ENCODE data around the gene GPS1.

DNA sequence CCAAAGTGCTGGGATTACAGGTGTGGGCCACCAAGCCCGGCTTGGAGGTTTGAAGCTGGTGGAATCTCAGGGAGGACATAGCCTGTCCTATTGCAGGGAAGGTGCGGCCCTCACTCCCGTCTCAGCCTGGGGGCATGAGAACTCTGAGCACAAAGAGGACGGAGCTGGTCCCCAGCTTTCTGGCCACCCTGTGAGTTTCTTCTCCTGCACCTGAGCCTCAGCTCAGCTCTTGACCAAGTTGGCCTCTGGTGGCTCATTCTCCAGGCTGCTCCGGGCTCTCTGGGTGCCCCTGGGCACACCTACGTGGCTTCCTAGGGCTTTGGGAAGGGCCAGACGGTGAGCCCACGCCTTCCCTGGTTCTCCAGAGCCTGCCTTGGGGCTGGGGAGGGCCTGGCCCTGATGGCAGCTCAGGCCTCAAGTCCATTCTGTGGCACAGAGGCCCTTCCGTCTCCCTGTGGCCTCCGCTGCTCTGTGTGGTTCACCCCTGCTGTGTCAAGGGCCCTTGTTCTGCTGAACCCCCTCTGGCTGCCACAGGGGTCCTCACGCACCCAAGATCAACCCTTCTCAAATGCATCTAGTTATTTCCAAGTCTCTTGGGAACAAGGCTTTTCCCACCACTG, 53.2 kb downstream of the GPS1 start:
- TF ChIP-seq, protein P1, sequence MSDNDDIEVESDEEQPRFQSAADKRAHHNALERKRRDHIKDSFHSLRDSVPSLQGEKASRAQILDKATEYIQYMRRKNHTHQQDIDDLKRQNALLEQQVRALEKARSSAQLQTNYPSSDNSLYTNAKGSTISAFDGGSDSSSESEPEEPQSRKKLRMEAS (IDR thresholded peaks at IDR 0.05): no peak
- TF ChIP-seq, protein P2, sequence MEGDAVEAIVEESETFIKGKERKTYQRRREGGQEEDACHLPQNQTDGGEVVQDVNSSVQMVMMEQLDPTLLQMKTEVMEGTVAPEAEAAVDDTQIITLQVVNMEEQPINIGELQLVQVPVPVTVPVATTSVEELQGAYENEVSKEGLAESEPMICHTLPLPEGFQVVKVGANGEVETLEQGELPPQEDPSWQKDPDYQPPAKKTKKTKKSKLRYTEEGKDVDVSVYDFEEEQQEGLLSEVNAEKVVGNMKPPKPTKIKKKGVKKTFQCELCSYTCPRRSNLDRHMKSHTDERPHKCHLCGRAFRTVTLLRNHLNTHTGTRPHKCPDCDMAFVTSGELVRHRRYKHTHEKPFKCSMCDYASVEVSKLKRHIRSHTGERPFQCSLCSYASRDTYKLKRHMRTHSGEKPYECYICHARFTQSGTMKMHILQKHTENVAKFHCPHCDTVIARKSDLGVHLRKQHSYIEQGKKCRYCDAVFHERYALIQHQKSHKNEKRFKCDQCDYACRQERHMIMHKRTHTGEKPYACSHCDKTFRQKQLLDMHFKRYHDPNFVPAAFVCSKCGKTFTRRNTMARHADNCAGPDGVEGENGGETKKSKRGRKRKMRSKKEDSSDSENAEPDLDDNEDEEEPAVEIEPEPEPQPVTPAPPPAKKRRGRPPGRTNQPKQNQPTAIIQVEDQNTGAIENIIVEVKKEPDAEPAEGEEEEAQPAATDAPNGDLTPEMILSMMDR (IDR thresholded peaks at IDR 0.05; ENCODE audit: low read depth, low read length, missing input control): no peak
- TF ChIP-seq, protein P3, sequence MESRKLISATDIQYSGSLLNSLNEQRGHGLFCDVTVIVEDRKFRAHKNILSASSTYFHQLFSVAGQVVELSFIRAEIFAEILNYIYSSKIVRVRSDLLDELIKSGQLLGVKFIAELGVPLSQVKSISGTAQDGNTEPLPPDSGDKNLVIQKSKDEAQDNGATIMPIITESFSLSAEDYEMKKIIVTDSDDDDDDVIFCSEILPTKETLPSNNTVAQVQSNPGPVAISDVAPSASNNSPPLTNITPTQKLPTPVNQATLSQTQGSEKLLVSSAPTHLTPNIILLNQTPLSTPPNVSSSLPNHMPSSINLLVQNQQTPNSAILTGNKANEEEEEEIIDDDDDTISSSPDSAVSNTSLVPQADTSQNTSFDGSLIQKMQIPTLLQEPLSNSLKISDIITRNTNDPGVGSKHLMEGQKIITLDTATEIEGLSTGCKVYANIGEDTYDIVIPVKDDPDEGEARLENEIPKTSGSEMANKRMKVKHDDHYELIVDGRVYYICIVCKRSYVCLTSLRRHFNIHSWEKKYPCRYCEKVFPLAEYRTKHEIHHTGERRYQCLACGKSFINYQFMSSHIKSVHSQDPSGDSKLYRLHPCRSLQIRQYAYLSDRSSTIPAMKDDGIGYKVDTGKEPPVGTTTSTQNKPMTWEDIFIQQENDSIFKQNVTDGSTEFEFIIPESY (IDR thresholded peaks at IDR 0.05): no peak
- TF ChIP-seq RAD21 (IDR thresholded peaks at IDR 0.05) (no peak), GABPA (IDR thresholded peaks at IDR 0.05 in 1 of 2, conservative IDR thresholded peaks at IDR 0.05 in 1 of 2) (no peak), SP1 (IDR thresholded peaks at IDR 0.05) (no peak), JUND (IDR thresholded peaks at IDR 0.05) (no peak), TAF1 (conservative IDR thresholded peaks at IDR 0.05) (no peak), HNF4A (conservative IDR thresholded peaks at IDR 0.05) (no peak), YY1 (IDR thresholded peaks at IDR 0.05) (no peak)
- TF ChIP-seq, protein P4, sequence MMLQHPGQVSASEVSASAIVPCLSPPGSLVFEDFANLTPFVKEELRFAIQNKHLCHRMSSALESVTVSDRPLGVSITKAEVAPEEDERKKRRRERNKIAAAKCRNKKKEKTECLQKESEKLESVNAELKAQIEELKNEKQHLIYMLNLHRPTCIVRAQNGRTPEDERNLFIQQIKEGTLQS (IDR thresholded peaks at IDR 0.05): no peak
- TF ChIP-seq, protein P5, sequence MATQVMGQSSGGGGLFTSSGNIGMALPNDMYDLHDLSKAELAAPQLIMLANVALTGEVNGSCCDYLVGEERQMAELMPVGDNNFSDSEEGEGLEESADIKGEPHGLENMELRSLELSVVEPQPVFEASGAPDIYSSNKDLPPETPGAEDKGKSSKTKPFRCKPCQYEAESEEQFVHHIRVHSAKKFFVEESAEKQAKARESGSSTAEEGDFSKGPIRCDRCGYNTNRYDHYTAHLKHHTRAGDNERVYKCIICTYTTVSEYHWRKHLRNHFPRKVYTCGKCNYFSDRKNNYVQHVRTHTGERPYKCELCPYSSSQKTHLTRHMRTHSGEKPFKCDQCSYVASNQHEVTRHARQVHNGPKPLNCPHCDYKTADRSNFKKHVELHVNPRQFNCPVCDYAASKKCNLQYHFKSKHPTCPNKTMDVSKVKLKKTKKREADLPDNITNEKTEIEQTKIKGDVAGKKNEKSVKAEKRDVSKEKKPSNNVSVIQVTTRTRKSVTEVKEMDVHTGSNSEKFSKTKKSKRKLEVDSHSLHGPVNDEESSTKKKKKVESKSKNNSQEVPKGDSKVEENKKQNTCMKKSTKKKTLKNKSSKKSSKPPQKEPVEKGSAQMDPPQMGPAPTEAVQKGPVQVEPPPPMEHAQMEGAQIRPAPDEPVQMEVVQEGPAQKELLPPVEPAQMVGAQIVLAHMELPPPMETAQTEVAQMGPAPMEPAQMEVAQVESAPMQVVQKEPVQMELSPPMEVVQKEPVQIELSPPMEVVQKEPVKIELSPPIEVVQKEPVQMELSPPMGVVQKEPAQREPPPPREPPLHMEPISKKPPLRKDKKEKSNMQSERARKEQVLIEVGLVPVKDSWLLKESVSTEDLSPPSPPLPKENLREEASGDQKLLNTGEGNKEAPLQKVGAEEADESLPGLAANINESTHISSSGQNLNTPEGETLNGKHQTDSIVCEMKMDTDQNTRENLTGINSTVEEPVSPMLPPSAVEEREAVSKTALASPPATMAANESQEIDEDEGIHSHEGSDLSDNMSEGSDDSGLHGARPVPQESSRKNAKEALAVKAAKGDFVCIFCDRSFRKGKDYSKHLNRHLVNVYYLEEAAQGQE (IDR thresholded peaks at IDR 0.05): no peak

All from liver (tissue), 3 donors.